Neural progenitor cell (in vitro differentiated cells): ENCODE data around the gene CTDP1. TPM values are rescaled to one million over a fixed set of nuclear protein-coding genes. Genes with fewer than 3 reads are reported as not detected.

Source experiments
- DNase-seq: peaks from one replicate; pipeline ENCODE4 v3.0.0-alpha.2; 2016; ENCODE audit warnings: low spot score
- H2AFZ ChIP-seq: fragments of 200-600 bp; sonication (generic); replicated peaks from 2 replicates; pipeline ENCODE4 v1.6.1; 2016; ENCODE audit warnings: antibody characterized with exemption
- H3F3A ChIP-seq: fragments of 200-600 bp; sonication (generic); 2 replicates; pipeline ENCODE4 v1.6.1; 2016; ENCODE audit warnings: antibody characterized with exemption, low read depth
- H3K27ac ChIP-seq: fragments of 200-600 bp; sonication (generic); 2 replicates; pipeline ENCODE4 v1.5.1; 2016; ENCODE audit warnings: mild to moderate bottlenecking
- H3K27me3 ChIP-seq: fragments of 200-600 bp; sonication (generic); 2 replicates; pipeline ENCODE4 v1.6.1; 2016; ENCODE audit warnings: mild to moderate bottlenecking, moderate library complexity
- H3K36me3 ChIP-seq: fragments of 200-600 bp; sonication (generic); 2 replicates; pipeline ENCODE4 v1.5.1; 2016
- H3K4me1 ChIP-seq: fragments of 200-600 bp; sonication (generic); 2 replicates; pipeline ENCODE4 v1.6.1; 2016; ENCODE audit warnings: mixed run types
- H3K4me2 ChIP-seq: fragments of 200-600 bp; sonication (generic); 2 replicates; pipeline ENCODE4 v1.6.1; 2016
- H3K4me3 ChIP-seq: fragments of 200-600 bp; sonication (generic); 2 replicates; pipeline ENCODE4 v1.5.1; 2016
- H3K79me2 ChIP-seq: fragments of 200-600 bp; sonication (generic); 2 replicates; pipeline ENCODE4 v1.6.1; 2016; ENCODE audit warnings: low read depth
- H3K9ac ChIP-seq: fragments of 200-600 bp; sonication (generic); 2 replicates; pipeline ENCODE4 v1.6.1; 2016
- H3K9me3 ChIP-seq: fragments of 200-600 bp; sonication (generic); 2 replicates; pipeline ENCODE4 v1.5.1; 2016; ENCODE audit warnings: low read depth
- H4K20me1 ChIP-seq: fragments of 200-600 bp; sonication (generic); 2 replicates; pipeline ENCODE4 v1.6.1; 2016; ENCODE audit warnings: low read depth
- H3K27ac Mint-ChIP-seq: 3 replicates; pipeline ENCODE4 v1.8.0; 2021; ENCODE audit warnings: mixed read lengths
- H3K27me3 Mint-ChIP-seq: 2 replicates; pipeline ENCODE4 v1.8.0; 2022; ENCODE audit warnings: low read depth, mild to moderate bottlenecking, inconsistent platforms, moderate library complexity, mixed read lengths; ENCODE audit not compliant: insufficient read depth
- H3K36me3 Mint-ChIP-seq: 3 replicates; pipeline ENCODE4 v1.8.0; 2021; ENCODE audit warnings: mixed read lengths
- H3K4me1 Mint-ChIP-seq: 3 replicates; pipeline ENCODE4 v1.8.0; 2021; ENCODE audit warnings: mixed read lengths
- H3K4me3 Mint-ChIP-seq: 3 replicates; pipeline ENCODE4 v1.8.0; 2021; ENCODE audit warnings: mild to moderate bottlenecking, moderate library complexity, mixed read lengths
- H3K9me3 Mint-ChIP-seq: 3 replicates; pipeline ENCODE4 v1.8.0; 2020; ENCODE audit warnings: mixed read lengths
- EZH2 ChIP-seq: fragments of 200-600 bp; sonication (generic); IDR thresholded peaks from 2 replicates; pipeline ENCODE4 v1.6.1; 2017; ENCODE audit warnings: antibody characterized with exemption, mild to moderate bottlenecking, moderate library complexity
- EZH2phosphoT487 ChIP-seq: fragments of 200-600 bp; sonication (generic); IDR thresholded peaks from 2 replicates; pipeline ENCODE4 v1.6.1; 2017; ENCODE audit warnings: antibody characterized with exemption
- total RNA-seq: library from RNA; depleted of rRNA; stranded (reverse); fragments of >200 nt; gene quantifications from 2 replicates; pipeline ENCODE4 v1.2.3, GENCODE V29; 2015; ENCODE audit warnings: low replicate concordance
- TF ChIP-seq, protein P1 (sequence below): fragments of 200-600 bp; sonication (generic); IDR thresholded peaks from 2 replicates; pipeline ENCODE4 v1.5.1; 2017; ENCODE audit warnings: antibody characterized with exemption, mild to moderate bottlenecking

The CTDP1 gene
- total RNA-seq, 1 donor from 2014 or later: 11.8 TPM

GRCh38 chr18:79697178-79697577 lies 17.6 kb downstream of the CTDP1 start:
- no peaks in the 10 kb centered on the region for H3K9me3 ChIP-seq
- H3K79me2 ChIP-seq: peaks cover 13% of the 10 kb centered on the region
- H3K27ac Mint-ChIP-seq: no peak overlapping the region
- H3K36me3 ChIP-seq: no peaks in the 10 kb centered on the region
- no peak overlapping the region for H3K4me3 Mint-ChIP-seq
- no peaks in the 10 kb centered on the region for H3K27me3 ChIP-seq
- H2AFZ ChIP-seq: no peak overlapping the region
- H3K27ac ChIP-seq: no peak overlapping the region
- H3K4me1 Mint-ChIP-seq: peaks cover 11% of the 10 kb centered on the region
- no peaks in the 10 kb centered on the region for H3K9me3 Mint-ChIP-seq
- peaks cover 20% of the 10 kb centered on the region for H3K36me3 Mint-ChIP-seq
- no peaks in the 10 kb centered on the region for H3F3A ChIP-seq
- H3K4me2 ChIP-seq: no peak overlapping the region
- H3K4me1 ChIP-seq: peaks cover 5% of the 10 kb centered on the region
- TF ChIP-seq EZH2 (no peak), EZH2phosphoT487 (no peak)
- TF ChIP-seq, protein P1, sequence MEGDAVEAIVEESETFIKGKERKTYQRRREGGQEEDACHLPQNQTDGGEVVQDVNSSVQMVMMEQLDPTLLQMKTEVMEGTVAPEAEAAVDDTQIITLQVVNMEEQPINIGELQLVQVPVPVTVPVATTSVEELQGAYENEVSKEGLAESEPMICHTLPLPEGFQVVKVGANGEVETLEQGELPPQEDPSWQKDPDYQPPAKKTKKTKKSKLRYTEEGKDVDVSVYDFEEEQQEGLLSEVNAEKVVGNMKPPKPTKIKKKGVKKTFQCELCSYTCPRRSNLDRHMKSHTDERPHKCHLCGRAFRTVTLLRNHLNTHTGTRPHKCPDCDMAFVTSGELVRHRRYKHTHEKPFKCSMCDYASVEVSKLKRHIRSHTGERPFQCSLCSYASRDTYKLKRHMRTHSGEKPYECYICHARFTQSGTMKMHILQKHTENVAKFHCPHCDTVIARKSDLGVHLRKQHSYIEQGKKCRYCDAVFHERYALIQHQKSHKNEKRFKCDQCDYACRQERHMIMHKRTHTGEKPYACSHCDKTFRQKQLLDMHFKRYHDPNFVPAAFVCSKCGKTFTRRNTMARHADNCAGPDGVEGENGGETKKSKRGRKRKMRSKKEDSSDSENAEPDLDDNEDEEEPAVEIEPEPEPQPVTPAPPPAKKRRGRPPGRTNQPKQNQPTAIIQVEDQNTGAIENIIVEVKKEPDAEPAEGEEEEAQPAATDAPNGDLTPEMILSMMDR: no peak
- DNase-seq: no peak
- no peak overlapping the region for H3K4me3 ChIP-seq
- H3K9ac ChIP-seq: no peak overlapping the region
- H3K27me3 Mint-ChIP-seq: peaks cover 6% of the 10 kb centered on the region
- peaks cover 16% of the 10 kb centered on the region for H4K20me1 ChIP-seq

GRCh38 chr18:79697976-79698375 lies 18.4 kb downstream of the CTDP1 start:
- Histone ChIP-seq H4K20me1 (peaks cover 10% of the 10 kb centered on the region), H3K27ac (no peak overlapping the region), H3K4me1 (peaks cover 5% of the 10 kb centered on the region), H3K79me2 (peaks cover 8% of the 10 kb centered on the region), H3K36me3 (no peaks in the 10 kb centered on the region), H3K4me2 (no peak overlapping the region), H2AFZ (no peak overlapping the region), H3F3A (no peaks in the 10 kb centered on the region), H3K27me3 (no peaks in the 10 kb centered on the region), H3K4me3 (no peak overlapping the region), H3K9me3 (no peaks in the 10 kb centered on the region), H3K9ac (no peak overlapping the region)
- TF ChIP-seq, protein P1: no peak
- no peak for TF ChIP-seq EZH2
- TF ChIP-seq EZH2phosphoT487: no peak
- H3K27me3 Mint-ChIP-seq: peaks cover 6% of the 10 kb centered on the region
- no peaks in the 10 kb centered on the region for H3K9me3 Mint-ChIP-seq
- DNase-seq: no peak
- peak overlapping the region; percentile 57 for H3K27ac Mint-ChIP-seq
- H3K36me3 Mint-ChIP-seq: peaks cover 20% of the 10 kb centered on the region
- H3K4me3 Mint-ChIP-seq: peak overlapping the region; percentile 43
- H3K4me1 Mint-ChIP-seq: peaks cover 5% of the 10 kb centered on the region

- Histone ChIP-seq H3K4me1 (no peaks in the 10 kb centered on the region), H3K79me2 (peaks cover 2% of the 10 kb centered on the region), H3F3A (no peaks in the 10 kb centered on the region), H3K4me2 (no peak overlapping the region), H3K4me3 (no peak overlapping the region), H3K27ac (no peak overlapping the region), H2AFZ (no peak overlapping the region), H3K36me3 (no peaks in the 10 kb centered on the region), H4K20me1 (peaks cover 5% of the 10 kb centered on the region), H3K9me3 (no peaks in the 10 kb centered on the region), H3K9ac (no peak overlapping the region), H3K27me3 (no peaks in the 10 kb centered on the region)
- Mint-ChIP-seq H3K9me3 (no peaks in the 10 kb centered on the region), H3K27ac (no peak overlapping the region), H3K36me3 (peaks cover 25% of the 10 kb centered on the region), H3K4me3 (no peak overlapping the region), H3K4me1 (no peaks in the 10 kb centered on the region), H3K27me3 (peaks cover 8% of the 10 kb centered on the region)
- TF ChIP-seq, protein P1: no peak
- no peak for TF ChIP-seq EZH2phosphoT487
- no peak for TF ChIP-seq EZH2
- DNase-seq: no peak
Measured at GRCh38 chr18:79698668-79699335, 19.2 kb downstream of the CTDP1 start.
